Measurements from ENCODE around the gene CCDC3.

The CCDC3 gene

DNA sequence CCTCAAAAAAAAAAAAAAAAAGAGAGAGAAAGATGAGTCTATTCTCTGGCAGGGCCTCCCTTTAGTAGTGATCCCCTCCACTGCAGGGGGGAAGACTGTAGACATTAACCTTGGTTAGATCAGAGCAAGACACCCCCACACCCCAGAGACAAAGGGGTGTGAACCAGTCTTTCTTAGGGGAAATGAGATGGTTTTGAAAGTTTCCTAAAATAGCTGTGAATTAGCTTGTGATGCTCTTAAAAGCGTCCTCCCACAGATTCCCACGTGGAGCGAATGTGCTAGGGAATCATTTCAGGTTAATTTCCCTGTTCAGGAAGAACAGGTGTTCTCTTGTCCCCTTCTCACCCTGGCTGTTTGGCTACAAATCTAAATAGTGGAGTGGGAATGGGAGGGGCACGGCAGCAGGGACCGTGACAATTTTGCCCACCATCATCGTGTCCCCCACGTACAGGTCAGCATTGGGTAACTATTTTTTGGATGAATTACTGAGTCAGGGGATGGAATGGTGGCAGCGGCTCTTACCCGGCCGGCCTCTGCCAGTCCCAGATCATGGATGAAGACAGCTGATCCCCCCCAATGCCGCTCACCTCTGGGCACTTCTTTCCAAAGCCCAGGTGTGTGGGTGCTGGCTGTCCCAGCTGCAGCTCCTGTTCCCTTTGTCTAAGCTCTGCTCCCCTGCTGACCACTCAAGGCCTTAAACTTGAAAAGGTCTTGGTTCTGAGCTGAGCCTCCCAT is 152.9 kb downstream of the CCDC3 start:
- Histone ChIP-seq H3K4me1 (ENCODE audit: insufficient read depth, low read length, severe bottlenecking) (no peaks in the 10 kb centered on the region), H3F3A (ENCODE audit: insufficient read depth, low read length) (no peaks in the 10 kb centered on the region), H3K79me2 (ENCODE audit: insufficient read depth, low read length) (no peaks in the 10 kb centered on the region), H3K27me3 (ENCODE audit: insufficient read depth, low read length) (no peaks in the 10 kb centered on the region), H3K36me3 (ENCODE audit: insufficient read depth, low read length) (no peaks in the 10 kb centered on the region), H2AFZ (ENCODE audit: low read length) (no peak overlapping the region), H3K9ac (ENCODE audit: low read length) (no peak overlapping the region), H3K27ac (ENCODE audit: low read depth, low read length, poor library complexity, severe bottlenecking) (no peak overlapping the region), H3K4me3 (ENCODE audit: low read depth, low read length, poor library complexity, severe bottlenecking) (no peak overlapping the region), H3K9me2 (ENCODE audit: low read depth, low read length) (no peaks in the 10 kb centered on the region), H3K9me3 (ENCODE audit: low read length) (no peaks in the 10 kb centered on the region), H4K20me1 (ENCODE audit: insufficient read depth, low read length) (no peaks in the 10 kb centered on the region), H3K4me2 (ENCODE audit: low read length) (no peak overlapping the region)
- TF ChIP-seq, protein P1, sequence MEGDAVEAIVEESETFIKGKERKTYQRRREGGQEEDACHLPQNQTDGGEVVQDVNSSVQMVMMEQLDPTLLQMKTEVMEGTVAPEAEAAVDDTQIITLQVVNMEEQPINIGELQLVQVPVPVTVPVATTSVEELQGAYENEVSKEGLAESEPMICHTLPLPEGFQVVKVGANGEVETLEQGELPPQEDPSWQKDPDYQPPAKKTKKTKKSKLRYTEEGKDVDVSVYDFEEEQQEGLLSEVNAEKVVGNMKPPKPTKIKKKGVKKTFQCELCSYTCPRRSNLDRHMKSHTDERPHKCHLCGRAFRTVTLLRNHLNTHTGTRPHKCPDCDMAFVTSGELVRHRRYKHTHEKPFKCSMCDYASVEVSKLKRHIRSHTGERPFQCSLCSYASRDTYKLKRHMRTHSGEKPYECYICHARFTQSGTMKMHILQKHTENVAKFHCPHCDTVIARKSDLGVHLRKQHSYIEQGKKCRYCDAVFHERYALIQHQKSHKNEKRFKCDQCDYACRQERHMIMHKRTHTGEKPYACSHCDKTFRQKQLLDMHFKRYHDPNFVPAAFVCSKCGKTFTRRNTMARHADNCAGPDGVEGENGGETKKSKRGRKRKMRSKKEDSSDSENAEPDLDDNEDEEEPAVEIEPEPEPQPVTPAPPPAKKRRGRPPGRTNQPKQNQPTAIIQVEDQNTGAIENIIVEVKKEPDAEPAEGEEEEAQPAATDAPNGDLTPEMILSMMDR (IDR thresholded peaks at IDR 0.05; ENCODE audit: low read length): no peak
- no peak for TF ChIP-seq EZH2 (IDR thresholded peaks at IDR 0.05; ENCODE audit: borderline replicate concordance, low read length)

DNA sequence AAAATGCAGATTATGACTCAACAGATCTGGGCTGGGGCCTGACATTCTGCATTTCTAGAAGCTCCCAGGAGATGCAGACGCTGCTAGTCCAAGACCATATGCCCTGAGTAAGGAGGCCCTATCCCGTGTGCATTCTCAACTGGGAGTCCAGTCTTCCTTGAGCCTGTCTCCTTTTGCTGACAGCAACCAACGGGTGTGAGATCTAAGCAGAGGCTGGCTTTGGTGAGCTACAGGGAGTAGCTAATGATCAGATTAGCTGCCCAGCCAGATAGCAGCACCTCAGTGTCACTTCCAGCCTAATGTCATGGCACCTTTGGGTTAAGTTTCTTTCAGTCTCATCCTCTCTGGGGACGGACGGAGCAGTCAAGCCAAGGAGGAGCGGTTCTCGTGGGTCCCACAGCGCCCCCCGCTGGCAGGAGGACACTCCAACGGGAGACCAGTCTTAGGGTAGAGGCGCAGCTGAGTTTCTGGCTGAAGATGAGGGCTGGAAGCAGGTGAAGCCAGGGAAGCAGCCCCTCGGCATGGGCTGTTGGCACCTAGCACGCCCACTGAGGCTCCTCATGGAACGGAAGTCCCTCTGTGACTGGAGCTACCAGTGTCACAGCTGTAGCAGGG is 154.0 kb downstream of the CCDC3 start:
- H4K20me1 ChIP-seq (ENCODE audit: insufficient read depth, low read length): no peaks in the 10 kb centered on the region
- no peaks in the 10 kb centered on the region for H3K27me3 ChIP-seq (ENCODE audit: insufficient read depth, low read length)
- no peak overlapping the region for H3K9ac ChIP-seq (ENCODE audit: low read length)
- H3K27ac ChIP-seq (ENCODE audit: low read depth, low read length, poor library complexity, severe bottlenecking): no peak overlapping the region
- no peak overlapping the region for H2AFZ ChIP-seq (ENCODE audit: low read length)
- no peak overlapping the region for H3K4me2 ChIP-seq (ENCODE audit: low read length)
- H3K9me3 ChIP-seq (ENCODE audit: low read length): no peaks in the 10 kb centered on the region
- no peaks in the 10 kb centered on the region for H3F3A ChIP-seq (ENCODE audit: insufficient read depth, low read length)
- H3K79me2 ChIP-seq (ENCODE audit: insufficient read depth, low read length): no peaks in the 10 kb centered on the region
- H3K36me3 ChIP-seq (ENCODE audit: insufficient read depth, low read length): no peaks in the 10 kb centered on the region
- H3K4me1 ChIP-seq (ENCODE audit: insufficient read depth, low read length, severe bottlenecking): no peaks in the 10 kb centered on the region
- H3K9me2 ChIP-seq (ENCODE audit: low read depth, low read length): no peaks in the 10 kb centered on the region
- no peak overlapping the region for H3K4me3 ChIP-seq (ENCODE audit: low read depth, low read length, poor library complexity, severe bottlenecking)
- TF ChIP-seq EZH2 (IDR thresholded peaks at IDR 0.05; ENCODE audit: borderline replicate concordance, low read length): no peak
- TF ChIP-seq, protein P1 (IDR thresholded peaks at IDR 0.05; ENCODE audit: low read length): peak; percentile 48

DNA sequence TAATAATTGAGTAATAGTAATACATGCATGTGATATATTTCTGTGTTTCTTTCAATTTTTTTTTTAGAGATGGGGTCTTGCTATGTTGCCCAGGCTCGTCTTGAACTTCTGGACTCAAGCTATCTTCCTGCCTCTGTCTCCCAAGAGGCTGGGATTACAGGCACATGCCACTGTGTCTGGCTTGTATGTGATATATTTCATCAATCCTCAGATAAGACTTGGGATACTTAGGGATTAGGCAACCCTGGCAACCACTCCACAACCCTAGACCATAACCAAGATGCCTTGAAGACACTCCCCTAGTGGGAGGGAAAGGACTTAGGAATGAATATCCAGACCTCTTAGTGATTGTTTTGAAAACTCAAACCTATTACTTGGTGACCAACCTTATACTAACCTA is 154.8 kb downstream of the CCDC3 start:
- Histone ChIP-seq H4K20me1 (ENCODE audit: insufficient read depth, low read length) (no peaks in the 10 kb centered on the region), H3K36me3 (ENCODE audit: insufficient read depth, low read length) (no peaks in the 10 kb centered on the region), H3K4me2 (ENCODE audit: low read length) (no peak overlapping the region), H3K9me3 (ENCODE audit: low read length) (no peaks in the 10 kb centered on the region), H3K79me2 (ENCODE audit: insufficient read depth, low read length) (no peaks in the 10 kb centered on the region), H3K27me3 (ENCODE audit: insufficient read depth, low read length) (no peaks in the 10 kb centered on the region), H3K9me2 (ENCODE audit: low read depth, low read length) (no peaks in the 10 kb centered on the region), H3K27ac (ENCODE audit: low read depth, low read length, poor library complexity, severe bottlenecking) (no peak overlapping the region), H3F3A (ENCODE audit: insufficient read depth, low read length) (no peaks in the 10 kb centered on the region), H3K4me1 (ENCODE audit: insufficient read depth, low read length, severe bottlenecking) (no peaks in the 10 kb centered on the region), H3K9ac (ENCODE audit: low read length) (no peak overlapping the region), H3K4me3 (ENCODE audit: low read depth, low read length, poor library complexity, severe bottlenecking) (no peak overlapping the region), H2AFZ (ENCODE audit: low read length) (no peak overlapping the region)
- TF ChIP-seq, protein P1 (IDR thresholded peaks at IDR 0.05; ENCODE audit: low read length): no peak
- TF ChIP-seq EZH2 (IDR thresholded peaks at IDR 0.05; ENCODE audit: borderline replicate concordance, low read length): no peak

Measured in OCI-LY1 (cell line).